HepG2 (cell line): Measurements from ENCODE around the gene LRRC15. TPM values are rescaled to one million over a fixed set of nuclear protein-coding genes. Genes with fewer than 3 reads are reported as not detected.

Source experiments
- ARID5B ChIP-seq: IDR thresholded peaks from 2 replicates; pipeline ENCODE4 v1.4.0; 2020; ENCODE audit warnings: mild to moderate bottlenecking, missing genetic modification reagents
- BCL6 ChIP-seq: IDR thresholded peaks from 2 replicates; pipeline ENCODE4 v1.6.1; 2016; ENCODE audit warnings: missing genetic modification reagents, missing compliant biosample characterization
- CHD4 ChIP-seq: fragments of 200-600 bp; sonication (generic); IDR thresholded peaks from 2 replicates; pipeline ENCODE4 v1.7.0; 2017; ENCODE audit warnings: mild to moderate bottlenecking, low read length, borderline replicate concordance
- ESRRA ChIP-seq: sonication (generic); formaldehyde crosslinking; IDR thresholded peaks from 2 replicates; pipeline ENCODE4 v1.5.1; 2020; ENCODE audit warnings: mild to moderate bottlenecking, low read depth, missing genetic modification reagents
- HDAC2 ChIP-seq: sonication (generic); formaldehyde crosslinking; IDR thresholded peaks from 2 replicates; pipeline ENCODE4 v1.4.0; 2020; ENCODE audit warnings: missing genetic modification reagents
- HNF4G ChIP-seq, 2 experiments: sonication (generic) in 1 of 2; formaldehyde crosslinking in 1 of 2; IDR thresholded peaks; 2 replicates each; pipeline versions ENCODE4 v1.4.0 to v1.6.1; 2011 to 2020; ENCODE audit warnings: borderline replicate concordance in 2 of 2, low read depth in 2 of 2, mild to moderate bottlenecking in 2 of 2, low read length in 1 of 2, missing genetic modification reagents in 1 of 2, moderate library complexity in 1 of 2
- KAT8 ChIP-seq: IDR thresholded peaks from 2 replicates; pipeline ENCODE4 v1.6.1; 2016; ENCODE audit warnings: missing genetic modification reagents, missing compliant biosample characterization
- KDM6A ChIP-seq: IDR thresholded peaks from 2 replicates; pipeline ENCODE4 v1.6.1; 2016; ENCODE audit warnings: low read depth
- NAIF1 ChIP-seq: sonication (generic); formaldehyde crosslinking; IDR thresholded peaks from 2 replicates; pipeline ENCODE4 v1.5.0; 2020; ENCODE audit warnings: mild to moderate bottlenecking, missing genetic modification reagents, borderline replicate concordance
- NFIC ChIP-seq: IDR thresholded peaks from 2 replicates; pipeline ENCODE4 v1.6.1; 2012; ENCODE audit warnings: mild to moderate bottlenecking, low read length, inconsistent platforms
- RCOR2 ChIP-seq: IDR thresholded peaks from 2 replicates; pipeline ENCODE4 v1.6.1; 2016; ENCODE audit warnings: missing biosample characterization, missing genetic modification reagents
- RERE ChIP-seq: IDR thresholded peaks from 2 replicates; pipeline ENCODE4 v1.6.1; 2016; ENCODE audit warnings: low read depth, missing genetic modification reagents, missing compliant biosample characterization
- SOX5 ChIP-seq: IDR thresholded peaks from 2 replicates; pipeline ENCODE4 v1.6.1; 2016; ENCODE audit warnings: borderline replicate concordance
- SP140L ChIP-seq: sonication (generic); formaldehyde crosslinking; IDR thresholded peaks from 2 replicates; pipeline ENCODE4 v1.4.0; 2020; ENCODE audit warnings: missing genetic modification reagents, borderline replicate concordance
- TERF1 ChIP-seq: sonication (generic); formaldehyde crosslinking; IDR thresholded peaks from 2 replicates; pipeline ENCODE4 v1.8.0; 2022; ENCODE audit warnings: mild to moderate bottlenecking, missing genetic modification reagents, moderate library complexity
- ZNF17 ChIP-seq: sonication (generic); formaldehyde crosslinking; IDR thresholded peaks from 2 replicates; pipeline ENCODE4 v1.5.0; 2020; ENCODE audit warnings: mild to moderate bottlenecking, missing genetic modification reagents
- ZNF230 ChIP-seq: sonication (generic); formaldehyde crosslinking; IDR thresholded peaks from 2 replicates; pipeline ENCODE4 v1.4.0; 2020; ENCODE audit warnings: mild to moderate bottlenecking, missing genetic modification reagents
- ZNF550 ChIP-seq: sonication (generic); formaldehyde crosslinking; IDR thresholded peaks from 2 replicates; pipeline ENCODE4 v1.4.0; 2020; ENCODE audit warnings: mild to moderate bottlenecking, missing genetic modification reagents, borderline replicate concordance
- ZNF766 ChIP-seq: sonication (generic); formaldehyde crosslinking; IDR thresholded peaks from 2 replicates; pipeline ENCODE4 v1.5.0; 2020; ENCODE audit warnings: missing genetic modification reagents, borderline replicate concordance
- ZSCAN9 ChIP-seq: IDR thresholded peaks from 2 replicates; pipeline ENCODE4 v1.6.1; 2016; ENCODE audit warnings: borderline replicate concordance
- polyA plus RNA-seq, 8 experiments: library from polyadenylated mRNA; depleted of rRNA in 3 of 8; stranded (reverse) in 7 of 8; unstranded in 1 of 8; fragments of >200 nt; fragmentation: Illumina TruSeq in 4 of 8; extraction: Trizol in 4 of 8; gene quantifications; 2 replicates each; pipeline versions ENCODE4 v1.2.1 to v1.2.3, GENCODE V29; 2011 to 2016; ENCODE audit warnings: low read depth in 4 of 8, missing spikeins in 1 of 8, mixed read lengths in 1 of 8; ENCODE audit not compliant: insufficient read depth in 1 of 8
- total RNA-seq, 5 experiments: library from RNA; depleted of rRNA; stranded (reverse); fragments of >200 nt; fragmentation: Illumina TruSeq; extraction: Trizol; gene quantifications; 2 replicates each; pipeline ENCODE4 v1.2.3, GENCODE V29; 2016; ENCODE audit warnings: low read depth in 1 of 5

The LRRC15 gene
- total and polyA plus RNA-seq, 2 of the 13 experiments (the other 11 are each of a cell fraction or from before 2014, with no cell fraction given): not detected

GRCh38 chr3:194320744-194321243 is 48.7 kb downstream of the LRRC15 start (continued):
- TF ChIP-seq SOX5 (CRISPR knock-in tag) (peak; percentile 93), ZNF766 (CRISPR knock-in tag) (peak; percentile 23; the same call in 1 of the 2 replicates), TERF1 (CRISPR knock-in tag) (no peak), ZNF550 (CRISPR knock-in tag) (0 out of 2 replicates have a peak, but pooled peaks have one; percentile 41), ESRRA (CRISPR knock-in tag) (peak; percentile 77), BCL6 (CRISPR knock-in tag) (peak; percentile 68; the same call in 1 of the 2 replicates), RCOR2 (CRISPR knock-in tag) (no peak), NFIC (0 out of 2 replicates have a peak, but pooled peaks have one; percentile 18), ZNF17 (CRISPR knock-in tag) (no peak), KAT8 (CRISPR knock-in tag) (peak; percentile 48; the same call in 1 of the 2 replicates), HDAC2 (peak; percentile 67; the same call in 1 of the 2 replicates), KDM6A (CRISPR knock-in tag) (peak; percentile 64), CHD4 (peak; percentile 77; the same call in 1 of the 2 replicates), ZNF230 (CRISPR knock-in tag) (peak; percentile 44; the same call in 1 of the 2 replicates), HNF4G (IDR thresholded peaks at IDR 0.05; ENCODE audit: borderline replicate concordance, low read depth, low read length) (no peak), HNF4G (CRISPR knock-in tag; IDR thresholded peaks at IDR 0.05; ENCODE audit: borderline replicate concordance, low read depth) (peak; percentile 46; the same call in 1 of the 2 replicates), ARID5B (CRISPR knock-in tag) (peak; percentile 84), SP140L (no peak), RERE (CRISPR knock-in tag) (peak; percentile 61; the same call in 1 of the 2 replicates), ZSCAN9 (CRISPR knock-in tag) (0 out of 2 replicates have a peak, but pooled peaks have one; percentile 38), NAIF1 (0 out of 2 replicates have a peak, but pooled peaks have one; percentile 27)
